Adrenal gland (tissue), 12 donors: ENCODE measurements around the gene SUB1. TPM values are rescaled to one million over a fixed set of nuclear protein-coding genes. Genes with fewer than 3 reads are reported as not detected.

Source experiments
- DNase-seq, 7 donors: peaks; one replicate each; pipeline ENCODE4 v3.0.0-alpha.2; 2019 to 2020
- H3K27ac ChIP-seq, 5 donors: fragments of 200-600 bp; sonication (generic) in 4 of 5; 1 replicate in 3 of 5; 2 replicates in 2 of 5; pipeline versions ENCODE4 v1.5.1 to v1.8.0; 2016 to 2020; ENCODE audit warnings: mild to moderate bottlenecking in 1 of 5
- H3K27me3 ChIP-seq: fragments of 200-600 bp; 2 replicates; pipeline ENCODE4 v1.8.0; 2021
- H3K36me3 ChIP-seq, 2 donors: fragments of 200-600 bp; replicated peaks in 1 of 2; 1 replicate in 1 of 2; 2 replicates in 1 of 2; pipeline versions ENCODE4 v1.5.1 to v1.8.0; 2018 to 2022
- H3K4me1 ChIP-seq, 2 donors: fragments of 200-600 bp; replicated peaks in 1 of 2; 1 replicate in 1 of 2; 2 replicates in 1 of 2; pipeline versions ENCODE4 v1.5.1 to v1.8.0; 2018 to 2021
- H3K4me3 ChIP-seq, 4 donors: fragments of 200-600 bp; sonication (generic) in 3 of 4; one replicate each; pipeline ENCODE4 v1.5.1; 2016 to 2018
- H3K9me3 ChIP-seq, 3 donors: fragments of 200-600 bp; sonication (generic) in 1 of 3; replicated peaks in 1 of 3; 1 replicate in 2 of 3; 2 replicates in 1 of 3; pipeline versions ENCODE4 v1.5.1 to v1.8.0; 2016 to 2021
- POLR2A ChIP-seq, 2 donors: fragments of 450-650 bp; IDR thresholded peaks; one replicate each; pipeline ENCODE4 v1.6.1; 2017; ENCODE audit warnings: antibody characterized with exemption in 2 of 2, mild to moderate bottlenecking in 2 of 2, moderate library complexity in 1 of 2
- WGBS, 4 donors: extraction: QIAGEN DNeasy Blood & Tissue Kit in 2 of 4; methylation state at CpG; one replicate each; pipeline versions ENCODE4 v1.1.5 to v1.1.7; 2013 to 2017; 5-methylcytosine and 5-hydroxymethylcytosine counted together
- intact Hi-C, 2 donors: fragments of 100-400 bp; cut with DNase I; formaldehyde crosslinking; loops; one replicate each; pipeline versions ENCODE4 v1.14.1 to v1.15.0; 2022 to 2023
- polyA plus RNA-seq, 3 donors: library from polyadenylated mRNA; stranded (reverse); fragments of 200-250 nt in 2 of 3; fragments of 350-450 nt in 1 of 3; fragmentation: Illumina TruSeq in 1 of 3; extraction: RNeasy Lipid Tissue Mini Kit (QIAGEN cat#74804) in 1 of 3; gene quantifications; one replicate each; pipeline ENCODE4 v1.2.3, GENCODE V29; 2013 to 2014
- total RNA-seq, 9 donors: library from RNA; depleted of rRNA in 4 of 9; stranded (reverse); fragments of >200 nt in 4 of 9; fragments of 120-200 nt in 1 of 9; fragmentation: NEBNext Ultra II Directional in 1 of 9; extraction: Animal tissue kit (Norgen Biotek cat#: 25700) in 1 of 9; gene quantifications; one replicate each; pipeline versions ENCODE4 v1.1.0 to v1.2.4, GENCODE V29; 2013 to 2023
- TF ChIP-seq, protein P1 (sequence below), 6 experiments: fragments of 450-650 bp in 4 of 6; fragments of 200-600 bp in 2 of 6; sonication (generic) in 1 of 6; IDR thresholded peaks; 1 replicate in 5 of 6; 2 replicates in 1 of 6; pipeline versions ENCODE4 v1.5.1 to v1.8.0; 2016 to 2021; ENCODE audit warnings: antibody characterized with exemption in 6 of 6, mild to moderate bottlenecking in 2 of 6, moderate library complexity in 1 of 6
- donor health status: healthy with polysubstance abuse.
- donor health status: Bipolar disorder and iron deficiency.
- donor health status: DM: yes; HTN: yes; CAD: no.
- donor health status: DM: no; HTN: no; CAD: no.
- donor health status: DM: no; HTN: no; CAD: no.
- donor health status: DM: yes; HTN: yes; CAD: no.

Gene SUB1
- total and polyA plus RNA-seq, 12 donors: 48.1 to 439 (median 166) TPM

DNA sequence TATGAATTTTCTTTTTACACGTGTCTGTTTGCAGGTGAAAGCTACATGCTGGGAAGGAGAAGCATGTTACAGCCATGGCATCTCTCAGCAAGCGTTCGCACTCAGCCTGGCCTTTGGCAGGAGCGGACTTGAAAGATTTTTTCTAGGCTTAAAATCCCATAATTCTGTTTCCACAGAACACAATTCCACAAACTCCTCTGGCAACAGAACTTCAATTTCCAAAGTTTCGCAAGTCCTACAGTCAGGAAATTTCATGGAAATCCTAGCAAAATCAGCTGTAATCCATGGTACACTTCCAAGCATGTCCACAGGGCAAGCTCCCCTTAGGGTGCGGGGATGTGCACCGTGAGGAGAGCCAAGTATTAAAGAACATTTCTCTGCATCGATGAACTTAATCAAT lies 35.9 kb downstream of the SUB1 start:
- WGBS, 4 donors: 76 to 81% (median 79%) methylated on average over 8 of the region's 8 CpGs

DNA sequence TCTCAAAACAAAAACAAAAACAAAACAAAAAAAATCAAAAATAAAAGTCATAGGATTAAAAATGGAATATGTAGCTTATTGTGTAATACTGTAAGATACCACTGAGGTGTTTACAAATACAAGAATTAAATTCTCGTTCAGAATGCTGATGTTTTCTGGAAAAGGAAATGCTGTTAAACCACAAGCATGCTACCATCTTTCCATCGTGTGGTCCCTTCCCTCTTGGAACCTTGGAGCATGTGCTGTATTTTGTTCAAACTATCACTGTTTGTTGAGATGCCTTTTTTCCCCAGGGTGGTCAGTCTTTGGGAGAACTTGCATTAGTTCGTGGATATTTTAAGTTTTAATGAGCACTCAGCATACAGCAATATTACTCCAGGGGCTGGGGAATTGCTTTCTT lies 39.7 kb downstream of the SUB1 start:
- Histone ChIP-seq H3K27ac (no peak overlapping the region), H3K4me3 (no peak overlapping the region), H3K36me3 (no peaks in the 10 kb centered on the region), H3K4me1 (no peaks in the 10 kb centered on the region), H3K9me3 (no peaks in the 10 kb centered on the region), H3K27me3 (no peaks in the 10 kb centered on the region)
- 60 to 79% (median 62%) methylated on average over 3 of the region's 3 CpGs for WGBS, 4 donors
- intact Hi-C loops: no loop called here
- TF ChIP-seq, protein P1, sequence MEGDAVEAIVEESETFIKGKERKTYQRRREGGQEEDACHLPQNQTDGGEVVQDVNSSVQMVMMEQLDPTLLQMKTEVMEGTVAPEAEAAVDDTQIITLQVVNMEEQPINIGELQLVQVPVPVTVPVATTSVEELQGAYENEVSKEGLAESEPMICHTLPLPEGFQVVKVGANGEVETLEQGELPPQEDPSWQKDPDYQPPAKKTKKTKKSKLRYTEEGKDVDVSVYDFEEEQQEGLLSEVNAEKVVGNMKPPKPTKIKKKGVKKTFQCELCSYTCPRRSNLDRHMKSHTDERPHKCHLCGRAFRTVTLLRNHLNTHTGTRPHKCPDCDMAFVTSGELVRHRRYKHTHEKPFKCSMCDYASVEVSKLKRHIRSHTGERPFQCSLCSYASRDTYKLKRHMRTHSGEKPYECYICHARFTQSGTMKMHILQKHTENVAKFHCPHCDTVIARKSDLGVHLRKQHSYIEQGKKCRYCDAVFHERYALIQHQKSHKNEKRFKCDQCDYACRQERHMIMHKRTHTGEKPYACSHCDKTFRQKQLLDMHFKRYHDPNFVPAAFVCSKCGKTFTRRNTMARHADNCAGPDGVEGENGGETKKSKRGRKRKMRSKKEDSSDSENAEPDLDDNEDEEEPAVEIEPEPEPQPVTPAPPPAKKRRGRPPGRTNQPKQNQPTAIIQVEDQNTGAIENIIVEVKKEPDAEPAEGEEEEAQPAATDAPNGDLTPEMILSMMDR (IDR thresholded peaks at IDR 0.05): no peak
- TF ChIP-seq POLR2A (IDR thresholded peaks at IDR 0.05): no peak
- no peak for DNase-seq

More for the DNA sequence above, 35.9 kb downstream of the SUB1 start:
- Histone ChIP-seq H3K4me3 (no peak overlapping the region), H3K36me3 (no peaks in the 10 kb centered on the region), H3K27me3 (no peaks in the 10 kb centered on the region), H3K27ac (no peak overlapping the region), H3K4me1 (no peaks in the 10 kb centered on the region), H3K9me3 (no peaks in the 10 kb centered on the region)
- intact Hi-C loops: no loop called here
- no peak for TF ChIP-seq POLR2A (IDR thresholded peaks at IDR 0.05)
- TF ChIP-seq, protein P1 (IDR thresholded peaks at IDR 0.05): no peak
- no peak for DNase-seq

DNA sequence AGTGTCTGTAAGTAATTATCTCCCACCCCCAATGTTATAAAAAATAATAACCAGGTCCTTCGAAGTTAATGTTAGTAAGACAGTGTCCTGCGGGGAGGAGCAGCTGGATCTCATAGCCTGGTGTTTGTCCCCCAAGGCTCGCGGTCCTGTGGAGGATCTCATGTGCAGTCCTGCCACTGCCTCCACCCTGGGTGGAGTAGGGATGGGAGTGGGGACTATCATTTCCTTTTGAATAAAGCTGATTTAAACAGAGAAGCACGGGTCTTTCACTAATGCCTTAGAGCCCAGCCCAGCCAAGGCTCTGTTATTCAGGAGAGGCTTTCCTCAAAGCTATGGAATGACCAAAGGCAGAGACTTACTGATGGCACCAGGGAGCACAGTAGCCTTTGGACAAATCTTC lies 40.2 kb downstream of the SUB1 start:
- Histone ChIP-seq H3K27me3 (no peaks in the 10 kb centered on the region), H3K4me1 (no peaks in the 10 kb centered on the region), H3K9me3 (no peaks in the 10 kb centered on the region), H3K4me3 (no peak overlapping the region), H3K27ac (no peak overlapping the region), H3K36me3 (no peaks in the 10 kb centered on the region)
- no peak for DNase-seq
- intact Hi-C loops: no loop called here
- WGBS, 4 donors: 84 to 91% (median 90%) methylated on average over 5 of the region's 5 CpGs
- no peak for TF ChIP-seq POLR2A (IDR thresholded peaks at IDR 0.05)
- TF ChIP-seq, protein P1 (IDR thresholded peaks at IDR 0.05): no peak

DNA sequence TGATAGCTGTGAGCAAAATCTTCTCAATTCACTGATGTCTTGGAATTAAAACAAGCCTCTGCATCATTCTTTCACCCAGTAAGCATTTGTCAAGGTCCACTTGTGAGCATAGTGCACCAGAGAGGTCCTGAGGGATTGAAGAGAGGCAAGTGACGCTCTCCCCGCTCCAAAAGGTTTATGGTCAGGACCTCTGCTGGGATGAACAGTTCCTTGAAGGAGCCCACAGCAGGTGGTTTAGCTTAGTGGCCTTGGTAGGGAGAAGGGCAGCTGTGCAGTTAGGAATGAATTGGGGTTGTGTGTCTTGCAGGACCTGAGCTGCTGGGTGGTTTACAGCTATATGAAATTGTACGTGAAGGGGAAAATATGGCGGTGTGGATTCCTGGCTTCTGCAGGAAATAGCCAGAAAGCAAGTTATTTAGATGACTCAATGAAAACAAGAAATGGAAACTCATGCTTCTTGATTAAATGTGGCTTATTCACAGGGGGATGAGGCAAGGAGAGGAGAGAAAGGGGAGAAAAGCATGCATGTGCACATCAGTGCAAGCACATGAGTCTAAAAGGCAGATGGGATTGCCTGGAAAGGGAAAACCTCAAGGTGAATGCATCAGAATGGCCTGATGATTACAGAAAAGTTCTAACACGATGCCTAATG lies 42.0 kb downstream of the SUB1 start:
- Histone ChIP-seq H3K4me3 (no peak overlapping the region), H3K4me1 (no peaks in the 10 kb centered on the region), H3K9me3 (no peaks in the 10 kb centered on the region), H3K27me3 (no peaks in the 10 kb centered on the region), H3K36me3 (no peaks in the 10 kb centered on the region), H3K27ac (no peak overlapping the region)
- no peak for DNase-seq
- 75 to 94% (median 92%) methylated on average over 5 of the region's 5 CpGs for WGBS, 4 donors
- TF ChIP-seq, protein P1 (IDR thresholded peaks at IDR 0.05): no peak
- TF ChIP-seq POLR2A (IDR thresholded peaks at IDR 0.05): no peak
- intact Hi-C loops: no loop called here
